ENCODE measurements around the gene LRMDA.
"Not testable (repeated sequence)": the region's sequence is repeated elsewhere in the genome, so short reads cannot be mapped to it uniquely, and the experiment has no call there.

- TF ChIP-seq POLR2A (IDR thresholded peaks at IDR 0.05), result not testable (repeated sequence)
- TF ChIP-seq, protein P1, sequence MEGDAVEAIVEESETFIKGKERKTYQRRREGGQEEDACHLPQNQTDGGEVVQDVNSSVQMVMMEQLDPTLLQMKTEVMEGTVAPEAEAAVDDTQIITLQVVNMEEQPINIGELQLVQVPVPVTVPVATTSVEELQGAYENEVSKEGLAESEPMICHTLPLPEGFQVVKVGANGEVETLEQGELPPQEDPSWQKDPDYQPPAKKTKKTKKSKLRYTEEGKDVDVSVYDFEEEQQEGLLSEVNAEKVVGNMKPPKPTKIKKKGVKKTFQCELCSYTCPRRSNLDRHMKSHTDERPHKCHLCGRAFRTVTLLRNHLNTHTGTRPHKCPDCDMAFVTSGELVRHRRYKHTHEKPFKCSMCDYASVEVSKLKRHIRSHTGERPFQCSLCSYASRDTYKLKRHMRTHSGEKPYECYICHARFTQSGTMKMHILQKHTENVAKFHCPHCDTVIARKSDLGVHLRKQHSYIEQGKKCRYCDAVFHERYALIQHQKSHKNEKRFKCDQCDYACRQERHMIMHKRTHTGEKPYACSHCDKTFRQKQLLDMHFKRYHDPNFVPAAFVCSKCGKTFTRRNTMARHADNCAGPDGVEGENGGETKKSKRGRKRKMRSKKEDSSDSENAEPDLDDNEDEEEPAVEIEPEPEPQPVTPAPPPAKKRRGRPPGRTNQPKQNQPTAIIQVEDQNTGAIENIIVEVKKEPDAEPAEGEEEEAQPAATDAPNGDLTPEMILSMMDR (IDR thresholded peaks at IDR 0.05), result not testable (repeated sequence)
These were observed 189.6 kb downstream of the LRMDA start for GRCh38 chr10:75621003-75621402.
